ENCODE measurements around the gene KCNAB1.

- TF ChIP-seq, protein P1, sequence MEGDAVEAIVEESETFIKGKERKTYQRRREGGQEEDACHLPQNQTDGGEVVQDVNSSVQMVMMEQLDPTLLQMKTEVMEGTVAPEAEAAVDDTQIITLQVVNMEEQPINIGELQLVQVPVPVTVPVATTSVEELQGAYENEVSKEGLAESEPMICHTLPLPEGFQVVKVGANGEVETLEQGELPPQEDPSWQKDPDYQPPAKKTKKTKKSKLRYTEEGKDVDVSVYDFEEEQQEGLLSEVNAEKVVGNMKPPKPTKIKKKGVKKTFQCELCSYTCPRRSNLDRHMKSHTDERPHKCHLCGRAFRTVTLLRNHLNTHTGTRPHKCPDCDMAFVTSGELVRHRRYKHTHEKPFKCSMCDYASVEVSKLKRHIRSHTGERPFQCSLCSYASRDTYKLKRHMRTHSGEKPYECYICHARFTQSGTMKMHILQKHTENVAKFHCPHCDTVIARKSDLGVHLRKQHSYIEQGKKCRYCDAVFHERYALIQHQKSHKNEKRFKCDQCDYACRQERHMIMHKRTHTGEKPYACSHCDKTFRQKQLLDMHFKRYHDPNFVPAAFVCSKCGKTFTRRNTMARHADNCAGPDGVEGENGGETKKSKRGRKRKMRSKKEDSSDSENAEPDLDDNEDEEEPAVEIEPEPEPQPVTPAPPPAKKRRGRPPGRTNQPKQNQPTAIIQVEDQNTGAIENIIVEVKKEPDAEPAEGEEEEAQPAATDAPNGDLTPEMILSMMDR (IDR thresholded peaks at IDR 0.05), result no peak
- TF ChIP-seq POLR2A (IDR thresholded peaks at IDR 0.05), result no peak
Measured at GRCh38 chr3:156317462-156318074, 197.2 kb downstream of the KCNAB1 start.

All from lower leg skin (tissue), 3 donors.